GM12872 (cell line): ENCODE measurements around the gene SLCO2A1.

Experiments
- TF ChIP-seq, protein P1 (sequence below): IDR thresholded peaks from 3 replicates; pipeline ENCODE4 v1.5.1; 2011; ENCODE audit warnings: low read depth, mild to moderate bottlenecking, low read length, moderate library complexity; ENCODE audit not compliant: insufficient read depth

Gene SLCO2A1

DNA sequence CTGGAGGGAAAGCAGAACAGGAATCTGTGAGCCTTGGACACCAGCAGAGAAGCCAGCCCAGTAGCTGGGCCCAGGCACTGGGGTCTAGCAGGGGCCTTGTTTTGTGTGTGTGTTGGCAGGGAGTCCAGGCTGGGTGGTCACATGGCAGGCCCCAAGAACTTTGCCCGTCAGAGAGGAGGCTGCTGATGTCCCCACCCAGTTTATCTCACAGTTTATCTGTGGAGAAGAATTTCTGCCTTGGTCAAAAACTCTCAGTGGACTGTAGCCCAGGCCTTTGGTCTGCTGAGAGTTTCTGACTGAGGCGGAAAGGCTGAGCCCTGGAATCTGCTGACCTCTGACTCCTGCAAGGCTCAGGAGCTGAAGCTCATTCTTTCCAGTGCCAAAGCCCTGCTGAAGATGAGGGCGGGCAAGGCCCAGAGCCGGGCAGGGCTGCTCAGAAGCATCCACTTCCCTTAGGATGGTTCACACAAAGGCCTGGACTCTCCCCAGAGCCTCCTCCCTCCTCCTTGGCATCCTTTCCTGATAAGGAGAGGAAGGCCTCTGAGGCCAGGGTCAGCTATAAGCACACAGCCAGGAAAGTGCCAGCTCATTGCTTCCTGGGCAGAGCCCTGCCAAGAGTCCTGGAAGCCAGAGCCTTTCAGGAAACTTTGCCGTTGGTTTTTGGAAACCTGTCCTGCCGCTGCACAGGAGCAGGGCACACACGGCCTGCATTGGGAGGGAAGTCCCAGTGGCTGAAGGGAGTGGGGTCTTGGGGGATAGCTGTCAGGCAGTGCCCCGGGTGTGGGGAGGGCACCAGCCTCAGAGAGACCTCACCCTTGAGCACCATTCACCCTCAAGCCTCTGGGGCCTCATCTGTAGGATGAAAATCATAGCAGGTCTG, 37.2 kb upstream of the SLCO2A1 start:
- TF ChIP-seq, protein P1, sequence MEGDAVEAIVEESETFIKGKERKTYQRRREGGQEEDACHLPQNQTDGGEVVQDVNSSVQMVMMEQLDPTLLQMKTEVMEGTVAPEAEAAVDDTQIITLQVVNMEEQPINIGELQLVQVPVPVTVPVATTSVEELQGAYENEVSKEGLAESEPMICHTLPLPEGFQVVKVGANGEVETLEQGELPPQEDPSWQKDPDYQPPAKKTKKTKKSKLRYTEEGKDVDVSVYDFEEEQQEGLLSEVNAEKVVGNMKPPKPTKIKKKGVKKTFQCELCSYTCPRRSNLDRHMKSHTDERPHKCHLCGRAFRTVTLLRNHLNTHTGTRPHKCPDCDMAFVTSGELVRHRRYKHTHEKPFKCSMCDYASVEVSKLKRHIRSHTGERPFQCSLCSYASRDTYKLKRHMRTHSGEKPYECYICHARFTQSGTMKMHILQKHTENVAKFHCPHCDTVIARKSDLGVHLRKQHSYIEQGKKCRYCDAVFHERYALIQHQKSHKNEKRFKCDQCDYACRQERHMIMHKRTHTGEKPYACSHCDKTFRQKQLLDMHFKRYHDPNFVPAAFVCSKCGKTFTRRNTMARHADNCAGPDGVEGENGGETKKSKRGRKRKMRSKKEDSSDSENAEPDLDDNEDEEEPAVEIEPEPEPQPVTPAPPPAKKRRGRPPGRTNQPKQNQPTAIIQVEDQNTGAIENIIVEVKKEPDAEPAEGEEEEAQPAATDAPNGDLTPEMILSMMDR: no peak

DNA sequence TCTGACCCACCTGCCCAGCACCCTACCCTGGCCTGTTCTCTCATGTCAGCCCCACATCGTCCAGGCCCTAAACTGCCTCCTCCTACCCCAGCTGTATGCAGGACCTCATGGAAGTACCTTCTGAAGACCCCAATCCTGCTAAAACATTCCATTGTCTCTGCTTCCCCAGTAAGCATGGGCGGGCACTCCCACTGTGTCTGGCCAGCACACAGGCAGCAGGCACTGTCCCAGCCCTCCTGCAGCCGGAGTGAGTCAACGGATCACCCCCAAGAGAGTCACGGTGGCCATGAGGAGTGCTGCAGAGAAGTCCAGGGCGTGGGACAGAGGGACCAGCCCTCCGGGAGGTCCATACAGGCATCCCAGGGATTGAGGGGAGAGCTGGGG, 36.4 kb upstream of the SLCO2A1 start:
- TF ChIP-seq, protein P1: no peak

DNA sequence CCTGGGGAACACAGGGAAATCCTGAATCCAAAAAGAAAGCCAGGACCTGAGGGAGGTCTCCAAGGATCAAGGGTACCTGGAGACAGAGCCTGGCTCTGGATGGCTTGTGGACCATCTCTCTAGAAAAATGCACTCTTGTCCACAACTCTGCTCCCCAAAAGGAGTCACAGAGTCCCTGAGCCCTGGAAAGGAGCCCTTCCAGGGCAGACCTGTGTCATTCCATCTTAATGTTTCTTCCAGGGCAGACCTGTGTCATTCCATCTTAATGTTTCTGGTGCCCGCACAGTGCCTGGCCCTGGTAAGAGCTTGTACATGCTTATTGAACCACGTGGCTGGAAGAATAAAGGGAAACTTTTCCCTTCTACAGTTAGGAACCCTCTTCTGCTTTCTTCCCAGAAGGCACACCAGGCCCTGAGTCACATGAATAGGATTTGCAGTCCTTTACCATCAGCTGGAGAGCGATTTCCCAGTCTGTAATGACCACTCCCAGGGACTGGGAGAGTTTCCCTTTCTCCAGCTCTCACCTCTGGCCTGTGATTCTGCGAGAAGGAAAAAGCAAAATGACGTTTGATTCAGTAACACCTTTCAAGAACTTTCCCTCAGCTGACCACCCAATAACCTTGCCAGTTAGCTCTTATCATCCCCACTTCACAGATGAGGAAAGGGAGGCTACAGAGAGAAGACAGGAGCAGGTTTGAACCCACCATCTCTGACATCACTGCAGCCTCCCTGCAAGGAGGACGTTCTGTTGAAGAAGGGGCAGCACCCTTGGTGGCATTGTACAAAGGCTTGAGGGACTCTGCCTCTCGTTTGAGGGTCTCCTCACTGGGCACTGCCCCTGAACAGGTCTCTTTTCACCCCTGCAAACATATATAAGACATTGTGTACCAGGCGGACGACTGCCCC, 35.8 kb upstream of the SLCO2A1 start:
- TF ChIP-seq, protein P1: no peak

DNA sequence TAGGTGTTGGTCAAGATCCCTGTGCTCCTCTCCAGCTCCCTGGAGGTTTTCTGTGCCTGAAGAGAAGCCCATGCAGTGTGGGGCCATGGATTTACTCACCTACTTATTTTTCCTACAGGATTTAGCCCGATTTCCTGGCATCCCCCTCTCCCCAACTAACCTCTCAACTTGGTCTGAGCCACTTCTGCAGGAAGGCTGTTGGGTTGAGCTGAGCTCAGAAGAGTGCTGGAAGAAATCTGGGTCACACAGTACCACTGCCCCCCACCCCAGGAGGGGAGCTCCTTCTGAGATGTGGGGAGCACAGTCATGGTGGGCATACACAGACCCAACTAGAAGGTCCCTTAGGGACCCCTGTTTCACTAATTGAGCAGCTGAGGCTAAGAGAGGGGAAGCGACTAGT, 34.4 kb upstream of the SLCO2A1 start:
- TF ChIP-seq, protein P1: no peak

DNA sequence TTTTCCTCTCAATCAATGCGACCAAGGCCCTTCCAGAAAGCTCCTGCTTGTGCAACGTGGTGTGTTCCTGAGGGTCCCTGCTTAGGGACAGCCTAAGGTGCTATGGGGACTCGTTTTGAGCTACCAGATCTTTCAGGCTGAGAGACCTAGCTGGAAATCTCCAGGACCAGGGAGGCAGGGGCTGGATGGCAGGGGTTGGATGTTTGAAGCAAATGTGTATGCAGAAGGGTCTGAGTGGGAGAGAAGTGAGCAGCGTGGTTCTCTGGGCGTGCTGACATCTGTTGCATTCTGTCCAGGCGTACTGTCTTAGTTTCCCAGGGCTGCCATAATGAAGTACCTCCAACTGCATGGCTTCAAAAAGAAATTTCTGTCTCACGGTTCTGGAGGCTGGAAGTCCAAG, 31.7 kb upstream of the SLCO2A1 start:
- TF ChIP-seq, protein P1: no peak

DNA sequence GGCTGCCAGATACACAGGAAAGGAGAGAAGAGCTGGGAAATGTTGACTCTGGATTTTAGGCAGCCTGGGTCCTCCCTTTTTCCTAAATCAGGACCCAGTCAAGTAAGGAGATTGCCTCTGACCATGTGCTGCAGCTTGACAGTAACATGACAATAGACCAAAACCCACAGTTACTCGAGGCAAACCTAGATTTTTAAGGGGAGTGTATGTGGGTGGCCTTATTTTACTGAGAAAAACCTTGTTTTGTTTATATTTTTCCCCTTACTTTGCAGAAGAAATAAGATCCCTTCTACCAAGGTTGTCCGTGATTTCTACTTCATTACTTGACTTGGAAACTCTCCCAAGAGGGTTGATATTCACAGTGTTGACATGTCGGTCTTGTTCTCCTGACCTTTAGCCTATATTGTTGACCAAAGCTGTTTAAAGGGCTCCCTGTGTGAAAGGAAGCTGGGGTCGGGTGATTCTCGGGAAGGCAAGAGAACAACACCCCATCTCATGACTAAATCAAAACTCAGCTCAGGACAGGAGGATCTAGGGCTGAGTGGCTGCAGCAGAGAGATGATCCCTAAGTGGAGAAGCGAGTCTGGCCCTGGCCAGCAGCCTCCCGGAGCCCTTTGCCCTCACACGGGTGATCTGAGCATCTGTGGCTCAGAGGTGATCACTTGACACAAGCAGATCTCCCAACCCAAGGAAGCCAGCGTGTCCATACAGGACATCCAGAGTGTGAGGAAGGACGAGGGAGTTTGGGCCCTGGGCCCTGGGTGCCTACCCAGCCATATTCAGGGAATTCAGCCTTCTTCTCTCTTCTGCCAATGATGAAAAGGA, 31.0 kb upstream of the SLCO2A1 start:
- TF ChIP-seq, protein P1: no peak
